D341Med (cell line): ENCODE data around the gene SAMD14.
"Not testable (repeated sequence)": the region's sequence is repeated elsewhere in the genome, so short reads cannot be mapped to it uniquely, and the experiment has no call there.

Source experiments
- DNase-seq: peaks from one replicate; pipeline ENCODE4 v3.0.0; 2012; ENCODE audit warnings: low spot score

SAMD14 gene

GRCh38 chr17:50074227-50074626, 55.7 kb downstream of the SAMD14 start:
- DNase-seq: no peak

DNA sequence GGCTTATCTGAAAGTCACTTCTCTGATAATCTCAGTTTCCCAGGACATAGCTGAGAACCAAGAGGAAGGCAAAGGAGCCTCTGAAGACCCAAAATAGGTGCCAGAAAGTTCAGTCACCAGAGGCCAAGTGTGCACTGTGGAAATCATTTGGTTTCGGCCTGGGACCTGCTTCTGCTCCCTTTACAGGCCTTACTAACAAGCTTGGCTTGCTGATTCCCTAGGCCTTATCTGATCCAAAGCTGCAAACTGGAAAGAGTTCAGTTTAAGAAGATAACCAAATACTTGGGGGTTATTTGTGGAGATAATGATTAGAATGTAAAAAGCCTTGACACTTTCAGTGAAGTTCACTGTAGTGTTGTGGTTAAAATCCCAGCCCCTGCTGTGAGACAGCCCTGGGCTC, 57.0 kb downstream of the SAMD14 start:
- DNase-seq: no peak

DNA sequence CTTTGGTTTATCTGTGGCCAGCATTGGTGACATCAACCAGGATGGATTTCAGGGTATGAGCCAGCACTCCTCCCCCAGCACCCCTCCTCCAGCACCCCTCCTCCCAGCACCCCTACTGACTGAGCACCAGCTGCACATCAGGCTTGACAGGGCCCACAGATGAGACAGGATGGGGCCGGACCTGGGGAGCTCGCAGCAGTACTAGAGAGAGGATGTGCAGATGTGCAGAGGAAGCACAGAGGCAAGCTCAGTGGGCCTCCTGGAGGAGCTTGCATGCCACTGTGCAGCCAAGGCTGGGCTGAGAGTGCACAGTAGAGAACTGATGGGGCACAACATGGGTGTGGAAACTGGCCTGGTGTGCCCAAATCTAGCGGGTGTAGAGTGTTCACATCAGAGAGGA, 57.8 kb downstream of the SAMD14 start:
- DNase-seq: no peak

GRCh38 chr17:50071692-50072091, 58.3 kb downstream of the SAMD14 start:
- no peak for DNase-seq

GRCh38 chr17:50070908-50071680, 58.9 kb downstream of the SAMD14 start:
- DNase-seq: no peak

- DNase-seq: no peak
Measured at GRCh38 chr17:50067996-50068395, 62.0 kb downstream of the SAMD14 start.

- no peak for DNase-seq
Measured at GRCh38 chr17:50066995-50067394, 63.0 kb downstream of the SAMD14 start.

DNA sequence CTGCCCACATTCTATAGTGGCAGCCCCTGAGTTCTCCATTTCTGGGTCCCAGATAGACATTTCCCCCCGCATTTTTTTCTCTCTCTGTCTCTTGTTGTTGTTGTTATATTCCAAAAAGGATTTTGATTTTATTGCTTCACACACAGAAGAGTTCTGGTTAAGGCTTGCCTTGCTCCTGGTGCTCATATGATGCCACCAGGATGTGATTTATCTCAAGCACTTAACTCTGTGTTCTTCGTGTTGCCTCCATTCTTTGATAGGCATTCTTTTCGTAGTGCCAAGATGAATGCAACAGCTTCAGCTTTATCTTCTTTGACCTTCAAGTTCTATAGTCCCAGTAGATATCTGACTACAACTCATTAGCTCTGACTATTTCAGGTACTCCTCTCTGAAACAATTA, 64.9 kb downstream of the SAMD14 start:
- no peak for DNase-seq

- DNase-seq: no peak
Measured at GRCh38 chr17:50064253-50065001, 65.5 kb downstream of the SAMD14 start.

DNA sequence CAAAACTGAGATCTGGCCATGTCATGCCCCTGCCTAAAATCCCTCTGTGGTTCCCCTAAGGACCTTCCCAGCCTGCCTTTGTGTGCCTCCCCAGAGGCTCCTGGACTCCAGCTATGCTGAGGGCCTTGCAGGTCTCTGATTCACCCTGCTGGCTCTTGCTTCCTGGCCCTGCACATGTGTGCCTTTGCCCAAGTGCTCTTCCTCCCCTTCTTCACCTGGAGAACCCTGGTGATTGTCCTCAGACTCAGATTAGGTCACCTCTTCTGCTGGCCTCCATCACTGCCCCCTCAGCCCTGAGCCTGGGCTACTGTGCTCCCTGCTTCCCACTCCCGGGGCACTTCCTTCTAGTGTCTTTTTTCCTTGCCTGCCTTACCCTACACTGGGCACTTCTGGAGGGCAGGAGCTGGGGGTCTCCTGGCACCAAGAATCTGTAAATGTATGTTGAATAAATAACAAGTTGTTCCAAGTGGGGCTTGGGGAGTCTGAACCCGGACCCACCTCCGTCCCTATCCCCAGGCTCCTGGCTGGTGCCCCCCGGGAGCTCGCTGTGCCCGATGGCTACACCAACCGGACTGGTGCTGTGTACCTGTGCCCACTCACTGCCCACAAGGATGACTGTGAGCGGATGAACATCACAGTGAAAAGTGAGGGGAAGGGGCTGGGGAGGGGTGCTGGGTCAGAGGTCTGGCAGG, 66.3 kb downstream of the SAMD14 start:
- DNase-seq: no peak

- DNase-seq: no peak
Measured at GRCh38 chr17:50062293-50063243, 67.4 kb downstream of the SAMD14 start.

DNA sequence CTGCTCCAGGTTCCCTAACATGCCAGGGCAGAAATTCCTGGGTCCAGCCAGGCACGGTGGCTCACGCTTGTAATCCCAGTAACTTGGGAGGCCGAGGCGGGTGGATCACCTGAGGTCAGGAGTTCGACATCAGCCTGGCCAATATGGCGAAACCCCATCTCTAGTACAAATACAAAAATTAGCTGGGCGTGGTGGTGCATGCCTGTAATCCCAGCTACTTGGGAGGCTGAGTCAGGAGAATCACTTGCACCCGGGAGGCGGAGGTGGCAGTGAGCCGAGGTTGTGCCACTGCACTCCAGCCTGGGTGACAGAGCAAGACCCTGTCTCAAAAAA, 68.3 kb downstream of the SAMD14 start:
- DNase-seq: not testable (repeated sequence)

GRCh38 chr17:50060951-50061712, 68.8 kb downstream of the SAMD14 start:
- DNase-seq: no peak
